Mesendoderm (in vitro differentiated cells): ENCODE results near the gene GAB2.

ENCODE experiments used
- DNase-seq: peaks from one replicate; pipeline ENCODE4 v3.0.0; 2013
- H2AK5ac ChIP-seq: 2 replicates; pipeline ENCODE4 v1.6.1; 2013; ENCODE audit warnings: low read length, inconsistent platforms
- H2BK120ac ChIP-seq: 2 replicates; pipeline ENCODE4 v1.6.1; 2013; ENCODE audit warnings: low read depth, mild to moderate bottlenecking, low read length, moderate library complexity, mixed read lengths
- H2BK15ac ChIP-seq: replicated peaks from 2 replicates; pipeline ENCODE4 v1.6.1; 2013; ENCODE audit warnings: low read depth, mild to moderate bottlenecking, moderate library complexity
- H2BK5ac ChIP-seq: 2 replicates; pipeline ENCODE4 v1.6.1; 2013; ENCODE audit warnings: low read length, inconsistent platforms
- H3K18ac ChIP-seq: 2 replicates; pipeline ENCODE4 v1.6.1; 2013; ENCODE audit warnings: mild to moderate bottlenecking, low read length, mixed read lengths
- H3K23ac ChIP-seq: one replicate; pipeline ENCODE4 v1.6.1; 2013; ENCODE audit warnings: low read length
- H3K27ac ChIP-seq: 2 replicates; pipeline ENCODE4 v1.5.1; 2013; ENCODE audit warnings: low read depth, mild to moderate bottlenecking, inconsistent platforms, low read length, moderate library complexity
- H3K27me3 ChIP-seq: 2 replicates; pipeline ENCODE4 v1.6.1; 2013; ENCODE audit warnings: low read length, control low read depth, mild to moderate bottlenecking, inconsistent platforms; ENCODE audit not compliant: insufficient read depth, poor library complexity
- H3K36me3 ChIP-seq: 2 replicates; pipeline ENCODE4 v1.6.1; 2013; ENCODE audit warnings: low read length, inconsistent platforms; ENCODE audit not compliant: control insufficient read depth, insufficient read depth
- H3K4ac ChIP-seq: one replicate; pipeline ENCODE4 v1.6.1; 2013; ENCODE audit warnings: low read depth, mild to moderate bottlenecking, low read length, moderate library complexity
- H3K4me1 ChIP-seq: 2 replicates; pipeline ENCODE4 v1.6.1; 2013; ENCODE audit warnings: low read depth, low read length, inconsistent platforms; ENCODE audit not compliant: control insufficient read depth
- H3K4me2 ChIP-seq: 2 replicates; pipeline ENCODE4 v1.6.1; 2013; ENCODE audit warnings: low read length
- H3K4me3 ChIP-seq: 2 replicates; pipeline ENCODE4 v1.5.1; 2013; ENCODE audit warnings: mild to moderate bottlenecking, low read length
- H3K56ac ChIP-seq: one replicate; pipeline ENCODE4 v1.6.1; 2013; ENCODE audit warnings: low read length
- H3K79me1 ChIP-seq: 2 replicates; pipeline ENCODE4 v1.6.1; 2013; ENCODE audit warnings: low read length, inconsistent platforms
- H3K79me2 ChIP-seq: 2 replicates; pipeline ENCODE4 v1.6.1; 2013; ENCODE audit warnings: mild to moderate bottlenecking, low read length; ENCODE audit not compliant: control insufficient read depth, insufficient read depth
- H3K9ac ChIP-seq: 2 replicates; pipeline ENCODE4 v1.6.1; 2013; ENCODE audit warnings: low read length, inconsistent platforms
- H4K5ac ChIP-seq: one replicate; pipeline ENCODE4 v1.6.1; 2013; ENCODE audit warnings: low read length
- H4K8ac ChIP-seq: one replicate; pipeline ENCODE4 v1.6.1; 2013; ENCODE audit warnings: low read depth, mild to moderate bottlenecking, control low read depth, low read length, moderate library complexity
- WGBS: extraction: QIAGEN DNeasy Blood & Tissue Kit; methylation state at CpG from one replicate; pipeline ENCODE4 v1.1.7; 2013; ENCODE audit warnings: low lambda C conversion rate, missing lambda C conversion rate; ENCODE audit not compliant: insufficient coverage; ENCODE audit errors: extremely low coverage; 5-methylcytosine and 5-hydroxymethylcytosine counted together

Gene GAB2

GRCh38 chr11:78403781-78404180 is 13.8 kb downstream of the GAB2 start:
- H3K23ac ChIP-seq: no peak overlapping the region
- H3K79me1 ChIP-seq: peaks cover 3% of the 10 kb centered on the region
- no peak overlapping the region for H2BK5ac ChIP-seq
- H3K4me1 ChIP-seq: peaks cover 8% of the 10 kb centered on the region
- H4K8ac ChIP-seq: no peak overlapping the region
- no peak overlapping the region for H3K9ac ChIP-seq
- H2BK120ac ChIP-seq: no peak overlapping the region
- H3K18ac ChIP-seq: no peak overlapping the region
- no peaks in the 10 kb centered on the region for H3K36me3 ChIP-seq
- no peak overlapping the region for H2AK5ac ChIP-seq
- no CpG with 5 or more reads among the region's 2 CpGs for WGBS
- H3K27ac ChIP-seq: no peak overlapping the region
- no peak overlapping the region for H3K4me2 ChIP-seq
- DNase-seq: no peak
- H4K5ac ChIP-seq: no peak overlapping the region
- no peak overlapping the region for H3K4me3 ChIP-seq
- no peak overlapping the region for H2BK15ac ChIP-seq
- no peaks in the 10 kb centered on the region for H3K79me2 ChIP-seq
- no peak overlapping the region for H3K4ac ChIP-seq
- H3K56ac ChIP-seq: no peak overlapping the region
- no peaks in the 10 kb centered on the region for H3K27me3 ChIP-seq

GRCh38 chr11:78402847-78403246 is 14.8 kb downstream of the GAB2 start:
- peaks cover 3% of the 10 kb centered on the region for H3K79me1 ChIP-seq
- H3K23ac ChIP-seq: no peak overlapping the region
- no peaks in the 10 kb centered on the region for H3K27me3 ChIP-seq
- H3K4me1 ChIP-seq: peaks cover 8% of the 10 kb centered on the region
- H3K27ac ChIP-seq: no peak overlapping the region
- no peak for DNase-seq
- H3K56ac ChIP-seq: no peak overlapping the region
- H3K9ac ChIP-seq: no peak overlapping the region
- no peak overlapping the region for H3K4ac ChIP-seq
- no peak overlapping the region for H2BK15ac ChIP-seq
- H2AK5ac ChIP-seq: no peak overlapping the region
- H2BK5ac ChIP-seq: no peak overlapping the region
- no peaks in the 10 kb centered on the region for H3K79me2 ChIP-seq
- no peak overlapping the region for H3K4me3 ChIP-seq
- no peaks in the 10 kb centered on the region for H3K36me3 ChIP-seq
- no CpG with 5 or more reads among the region's 3 CpGs for WGBS
- no peak overlapping the region for H2BK120ac ChIP-seq
- H3K4me2 ChIP-seq: no peak overlapping the region
- no peak overlapping the region for H4K5ac ChIP-seq
- H3K18ac ChIP-seq: no peak overlapping the region
- H4K8ac ChIP-seq: no peak overlapping the region

- Histone ChIP-seq H2BK120ac (no peak overlapping the region), H2BK5ac (no peak overlapping the region), H3K79me2 (no peaks in the 10 kb centered on the region), H3K36me3 (no peaks in the 10 kb centered on the region), H3K56ac (no peak overlapping the region), H2AK5ac (no peak overlapping the region), H3K9ac (no peak overlapping the region), H3K23ac (no peak overlapping the region), H3K4me1 (peaks cover 8% of the 10 kb centered on the region), H3K4ac (no peak overlapping the region), H3K79me1 (peaks cover 2% of the 10 kb centered on the region), H3K4me3 (no peak overlapping the region), H3K4me2 (no peak overlapping the region), H3K27me3 (no peaks in the 10 kb centered on the region), H4K8ac (no peak overlapping the region), H2BK15ac (no peak overlapping the region), H3K27ac (no peak overlapping the region), H3K18ac (no peak overlapping the region), H4K5ac (no peak overlapping the region)
- no peak for DNase-seq
- no CpG with 5 or more reads among the region's 3 CpGs for whole genome bisulfite sequencing
These were observed 16.9 kb downstream of the GAB2 start for GRCh38 chr11:78400702-78401101.

GRCh38 chr11:78400116-78400515 is 17.5 kb downstream of the GAB2 start:
- H2BK120ac ChIP-seq: no peak overlapping the region
- H3K56ac ChIP-seq: no peak overlapping the region
- H4K8ac ChIP-seq: no peak overlapping the region
- DNase-seq: no peak
- no peaks in the 10 kb centered on the region for H3K79me1 ChIP-seq
- no peak overlapping the region for H4K5ac ChIP-seq
- peaks cover 8% of the 10 kb centered on the region for H3K4me1 ChIP-seq
- no peak overlapping the region for H3K4ac ChIP-seq
- no peak overlapping the region for H2BK5ac ChIP-seq
- H2AK5ac ChIP-seq: no peak overlapping the region
- no peak overlapping the region for H3K18ac ChIP-seq
- H3K4me2 ChIP-seq: no peak overlapping the region
- no peak overlapping the region for H3K23ac ChIP-seq
- H3K27me3 ChIP-seq: no peaks in the 10 kb centered on the region
- H3K4me3 ChIP-seq: no peak overlapping the region
- H3K36me3 ChIP-seq: no peaks in the 10 kb centered on the region
- no peak overlapping the region for H2BK15ac ChIP-seq
- H3K9ac ChIP-seq: no peak overlapping the region
- no peaks in the 10 kb centered on the region for H3K79me2 ChIP-seq
- no CpG with 5 or more reads among the region's 1 CpG for WGBS
- H3K27ac ChIP-seq: no peak overlapping the region

GRCh38 chr11:78399136-78399535 is 18.5 kb downstream of the GAB2 start:
- Histone ChIP-seq H2BK5ac (no peak overlapping the region), H3K4me2 (no peak overlapping the region), H3K23ac (no peak overlapping the region), H3K79me1 (no peaks in the 10 kb centered on the region), H3K79me2 (no peaks in the 10 kb centered on the region), H4K8ac (no peak overlapping the region), H3K27me3 (no peaks in the 10 kb centered on the region), H4K5ac (no peak overlapping the region), H3K27ac (peak overlapping the region; percentile 80), H2BK120ac (no peak overlapping the region), H3K4me1 (peaks cover 8% of the 10 kb centered on the region), H3K36me3 (no peaks in the 10 kb centered on the region), H3K56ac (no peak overlapping the region), H3K4me3 (no peak overlapping the region), H2AK5ac (no peak overlapping the region), H3K18ac (peak overlapping the region; percentile 54), H3K4ac (no peak overlapping the region), H2BK15ac (no peak overlapping the region), H3K9ac (no peak overlapping the region)
- peak; percentile 84 for DNase-seq
- no CpG with 5 or more reads among the region's 4 CpGs for WGBS

GRCh38 chr11:78398715-78399114 is 18.9 kb downstream of the GAB2 start:
- Histone ChIP-seq H3K4ac (no peak overlapping the region), H4K5ac (no peak overlapping the region), H2BK5ac (no peak overlapping the region), H3K27ac (no peak overlapping the region), H3K27me3 (no peaks in the 10 kb centered on the region), H3K23ac (no peak overlapping the region), H3K4me2 (no peak overlapping the region), H3K9ac (no peak overlapping the region), H3K56ac (no peak overlapping the region), H2AK5ac (no peak overlapping the region), H3K18ac (no peak overlapping the region), H2BK120ac (no peak overlapping the region), H3K4me1 (peaks cover 8% of the 10 kb centered on the region), H3K79me2 (no peaks in the 10 kb centered on the region), H3K79me1 (no peaks in the 10 kb centered on the region), H2BK15ac (no peak overlapping the region), H3K36me3 (no peaks in the 10 kb centered on the region), H3K4me3 (no peak overlapping the region), H4K8ac (no peak overlapping the region)
- no CpG with 5 or more reads among the region's 1 CpG for WGBS
- no peak for DNase-seq
